Activated naive CD8-positive, alpha-beta T cell (primary cell): ENCODE data around the gene TRIM2.

Experiments used
- H3K27ac Mint-ChIP-seq: one replicate; pipeline ENCODE4 v1.8.0; 2021; ENCODE audit warnings: mixed read lengths
- H3K27me3 Mint-ChIP-seq: one replicate; pipeline ENCODE4 v1.8.0; 2021; ENCODE audit warnings: mixed read lengths
- H3K36me3 Mint-ChIP-seq: one replicate; pipeline ENCODE4 v1.8.0; 2021; ENCODE audit warnings: mixed read lengths
- H3K4me1 Mint-ChIP-seq: one replicate; pipeline ENCODE4 v1.8.0; 2021; ENCODE audit warnings: low read depth, mixed read lengths
- H3K4me3 Mint-ChIP-seq: one replicate; pipeline ENCODE4 v1.8.0; 2021; ENCODE audit warnings: mild to moderate bottlenecking, mixed read lengths
- H3K9me3 Mint-ChIP-seq: one replicate; pipeline ENCODE4 v1.8.0; 2021; ENCODE audit warnings: low read depth, mixed read lengths

The TRIM2 gene

GRCh38 chr4:153244969-153245368 lies 40.7 kb downstream of the TRIM2 start:
- H3K4me3 Mint-ChIP-seq: no peak overlapping the region
- H3K27me3 Mint-ChIP-seq: no peaks in the 10 kb centered on the region
- H3K27ac Mint-ChIP-seq: no peak overlapping the region
- peaks cover 14% of the 10 kb centered on the region for H3K4me1 Mint-ChIP-seq
- H3K36me3 Mint-ChIP-seq: no peaks in the 10 kb centered on the region
- H3K9me3 Mint-ChIP-seq: no peaks in the 10 kb centered on the region

DNA sequence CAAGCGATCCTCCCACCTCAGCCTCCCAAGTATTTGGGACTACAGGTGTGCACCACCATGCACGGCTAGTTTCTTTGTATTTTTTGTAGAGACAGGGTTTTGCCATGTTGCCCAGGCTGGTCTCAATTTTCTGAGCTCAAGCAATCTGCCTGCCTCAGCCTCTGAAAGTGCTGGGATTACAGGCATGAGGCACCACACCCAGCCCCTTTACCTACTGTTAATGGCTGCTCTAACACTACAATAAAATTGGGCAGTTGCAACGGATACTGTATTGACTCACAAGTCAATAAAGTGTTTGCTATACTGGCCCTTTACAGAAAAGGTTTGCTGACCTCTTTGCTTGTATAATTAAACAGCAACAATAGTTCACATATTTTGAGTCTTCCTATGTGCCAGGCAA lies 41.5 kb downstream of the TRIM2 start:
- H3K4me1 Mint-ChIP-seq: peaks cover 20% of the 10 kb centered on the region
- H3K27me3 Mint-ChIP-seq: no peaks in the 10 kb centered on the region
- H3K4me3 Mint-ChIP-seq: no peak overlapping the region
- H3K36me3 Mint-ChIP-seq: no peaks in the 10 kb centered on the region
- H3K27ac Mint-ChIP-seq: no peak overlapping the region
- no peaks in the 10 kb centered on the region for H3K9me3 Mint-ChIP-seq

GRCh38 chr4:153246446-153247115 lies 42.3 kb downstream of the TRIM2 start:
- Mint-ChIP-seq H3K9me3 (no peaks in the 10 kb centered on the region), H3K27me3 (no peaks in the 10 kb centered on the region), H3K4me1 (peaks cover 20% of the 10 kb centered on the region), H3K27ac (no peak overlapping the region), H3K4me3 (no peak overlapping the region), H3K36me3 (no peaks in the 10 kb centered on the region)

DNA sequence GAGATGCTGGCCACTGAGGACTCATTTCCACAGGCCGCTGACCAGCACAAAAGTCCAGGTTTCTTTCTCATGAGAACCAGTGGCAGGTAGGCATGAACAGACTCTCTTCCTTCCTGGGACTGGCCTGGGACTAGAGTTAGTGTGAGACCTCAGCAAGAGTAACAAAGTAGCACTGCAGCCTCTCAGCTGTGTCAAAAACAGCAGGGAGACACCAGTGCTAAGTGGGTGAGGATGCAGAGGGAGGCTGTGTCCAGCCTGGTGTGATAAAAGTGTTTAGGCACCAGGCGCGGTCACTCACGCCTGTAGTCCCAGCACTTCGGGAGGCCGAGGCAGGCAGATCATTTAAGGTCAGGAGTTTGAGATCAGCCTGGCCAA lies 42.9 kb downstream of the TRIM2 start:
- H3K4me1 Mint-ChIP-seq: peaks cover 20% of the 10 kb centered on the region
- H3K36me3 Mint-ChIP-seq: no peaks in the 10 kb centered on the region
- no peaks in the 10 kb centered on the region for H3K9me3 Mint-ChIP-seq
- no peak overlapping the region for H3K27ac Mint-ChIP-seq
- no peaks in the 10 kb centered on the region for H3K27me3 Mint-ChIP-seq
- no peak overlapping the region for H3K4me3 Mint-ChIP-seq

GRCh38 chr4:153248641-153249198 lies 44.5 kb downstream of the TRIM2 start:
- peak overlapping the region; percentile 91 for H3K4me3 Mint-ChIP-seq
- no peaks in the 10 kb centered on the region for H3K27me3 Mint-ChIP-seq
- peaks cover 20% of the 10 kb centered on the region for H3K4me1 Mint-ChIP-seq
- no peaks in the 10 kb centered on the region for H3K9me3 Mint-ChIP-seq
- H3K27ac Mint-ChIP-seq: peak overlapping the region; percentile 16
- no peaks in the 10 kb centered on the region for H3K36me3 Mint-ChIP-seq

- peak overlapping the region; percentile 72 for H3K27ac Mint-ChIP-seq
- H3K36me3 Mint-ChIP-seq: no peaks in the 10 kb centered on the region
These were observed 45.2 kb downstream of the TRIM2 start for GRCh38 chr4:153249199-153250041.

DNA sequence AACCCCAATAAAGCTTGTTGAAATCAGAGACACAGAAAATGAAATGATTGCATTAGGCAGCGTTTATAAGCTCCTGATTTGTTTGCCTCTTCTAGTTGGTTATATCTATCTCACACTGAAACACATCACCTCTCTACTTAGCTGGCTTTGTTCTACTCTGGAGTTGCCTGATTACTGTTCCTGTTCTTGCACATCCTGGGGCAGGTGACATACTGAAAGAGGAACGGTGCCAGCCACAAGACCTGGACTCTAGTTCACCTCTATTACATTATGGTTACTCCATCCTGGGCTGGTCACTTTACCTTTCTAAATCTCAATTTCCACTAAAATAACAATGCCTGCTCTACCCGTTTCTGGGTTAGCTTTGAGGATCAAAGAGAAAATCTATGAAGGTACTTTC lies 47.9 kb downstream of the TRIM2 start:
- Mint-ChIP-seq H3K4me1 (peaks cover 20% of the 10 kb centered on the region), H3K27ac (no peak overlapping the region), H3K9me3 (no peaks in the 10 kb centered on the region), H3K27me3 (peaks cover 4% of the 10 kb centered on the region), H3K36me3 (peaks cover 4% of the 10 kb centered on the region), H3K4me3 (no peak overlapping the region)

More at GRCh38 chr4:153249199-153250041, 45.2 kb downstream of the TRIM2 start:
- Mint-ChIP-seq H3K9me3 (no peaks in the 10 kb centered on the region), H3K4me3 (peak overlapping the region; percentile 91), H3K27me3 (no peaks in the 10 kb centered on the region), H3K4me1 (peaks cover 20% of the 10 kb centered on the region)

- H3K27ac Mint-ChIP-seq: no peak overlapping the region
- peaks cover 4% of the 10 kb centered on the region for H3K36me3 Mint-ChIP-seq
- H3K27me3 Mint-ChIP-seq: peaks cover 8% of the 10 kb centered on the region
- no peak overlapping the region for H3K4me3 Mint-ChIP-seq
- H3K9me3 Mint-ChIP-seq: no peaks in the 10 kb centered on the region
- H3K4me1 Mint-ChIP-seq: peaks cover 4% of the 10 kb centered on the region
These were observed 51.0 kb downstream of the TRIM2 start for GRCh38 chr4:153255233-153255632.

DNA sequence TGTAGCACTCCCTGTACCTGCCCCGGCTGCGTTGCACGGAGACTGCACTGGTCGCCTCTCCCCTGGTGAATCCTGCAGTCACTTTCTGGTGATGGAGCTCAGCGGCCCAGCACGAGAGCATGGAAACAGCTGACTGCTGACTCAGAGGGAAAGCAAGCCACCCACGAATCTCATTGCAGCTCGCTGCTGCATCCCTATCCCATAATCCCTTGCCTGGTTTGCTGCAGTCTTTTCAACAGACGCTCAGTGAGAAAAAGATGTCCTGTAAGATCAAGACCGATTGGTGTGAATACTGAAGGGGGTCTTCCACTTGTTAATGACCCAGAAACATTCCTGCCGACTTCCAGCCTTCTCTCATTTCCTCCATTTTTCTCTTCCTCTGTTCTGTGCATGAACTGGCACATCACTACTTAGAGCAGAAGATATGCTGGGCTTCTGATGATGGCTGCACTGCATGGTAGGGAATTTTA lies 52.9 kb downstream of the TRIM2 start:
- Mint-ChIP-seq H3K27ac (no peak overlapping the region), H3K36me3 (peaks cover 12% of the 10 kb centered on the region), H3K27me3 (peaks cover 8% of the 10 kb centered on the region), H3K4me3 (no peak overlapping the region), H3K9me3 (peaks cover 7% of the 10 kb centered on the region), H3K4me1 (no peaks in the 10 kb centered on the region)

- peaks cover 7% of the 10 kb centered on the region for H3K9me3 Mint-ChIP-seq
- no peak overlapping the region for H3K27ac Mint-ChIP-seq
- peaks cover 8% of the 10 kb centered on the region for H3K27me3 Mint-ChIP-seq
- peaks cover 12% of the 10 kb centered on the region for H3K36me3 Mint-ChIP-seq
- no peak overlapping the region for H3K4me3 Mint-ChIP-seq
- no peaks in the 10 kb centered on the region for H3K4me1 Mint-ChIP-seq
These were observed 53.7 kb downstream of the TRIM2 start for GRCh38 chr4:153257991-153258390.

DNA sequence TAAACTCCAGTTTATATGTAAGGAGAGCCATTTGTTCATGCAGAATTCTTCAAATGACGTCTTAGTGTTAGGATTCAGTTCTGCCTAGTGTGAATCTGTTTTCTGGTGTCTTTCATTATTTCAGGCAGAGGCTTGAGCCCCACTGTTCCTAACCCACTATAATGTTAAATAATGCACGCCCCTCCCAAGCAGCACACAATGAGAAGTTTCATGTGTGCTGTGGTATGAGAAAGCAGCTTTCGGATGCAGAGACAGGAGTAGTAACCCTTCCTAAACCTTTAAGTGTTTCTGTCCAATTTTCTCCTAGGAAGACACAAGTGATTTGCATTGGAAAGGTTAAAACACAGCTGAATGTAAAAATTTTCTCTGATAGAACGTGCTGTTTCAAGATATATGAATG lies 54.5 kb downstream of the TRIM2 start:
- H3K4me3 Mint-ChIP-seq: no peak overlapping the region
- H3K27me3 Mint-ChIP-seq: peaks cover 8% of the 10 kb centered on the region
- peaks cover 7% of the 10 kb centered on the region for H3K9me3 Mint-ChIP-seq
- H3K27ac Mint-ChIP-seq: no peak overlapping the region
- H3K4me1 Mint-ChIP-seq: no peaks in the 10 kb centered on the region
- H3K36me3 Mint-ChIP-seq: peaks cover 12% of the 10 kb centered on the region

GRCh38 chr4:153259661-153260060 lies 55.4 kb downstream of the TRIM2 start:
- no peak overlapping the region for H3K27ac Mint-ChIP-seq
- H3K9me3 Mint-ChIP-seq: peaks cover 7% of the 10 kb centered on the region
- no peaks in the 10 kb centered on the region for H3K4me1 Mint-ChIP-seq
- no peak overlapping the region for H3K4me3 Mint-ChIP-seq
- H3K36me3 Mint-ChIP-seq: peaks cover 12% of the 10 kb centered on the region
- H3K27me3 Mint-ChIP-seq: peaks cover 8% of the 10 kb centered on the region

- H3K4me1 Mint-ChIP-seq: no peaks in the 10 kb centered on the region
These were observed 55.9 kb downstream of the TRIM2 start for GRCh38 chr4:153260132-153260531.

DNA sequence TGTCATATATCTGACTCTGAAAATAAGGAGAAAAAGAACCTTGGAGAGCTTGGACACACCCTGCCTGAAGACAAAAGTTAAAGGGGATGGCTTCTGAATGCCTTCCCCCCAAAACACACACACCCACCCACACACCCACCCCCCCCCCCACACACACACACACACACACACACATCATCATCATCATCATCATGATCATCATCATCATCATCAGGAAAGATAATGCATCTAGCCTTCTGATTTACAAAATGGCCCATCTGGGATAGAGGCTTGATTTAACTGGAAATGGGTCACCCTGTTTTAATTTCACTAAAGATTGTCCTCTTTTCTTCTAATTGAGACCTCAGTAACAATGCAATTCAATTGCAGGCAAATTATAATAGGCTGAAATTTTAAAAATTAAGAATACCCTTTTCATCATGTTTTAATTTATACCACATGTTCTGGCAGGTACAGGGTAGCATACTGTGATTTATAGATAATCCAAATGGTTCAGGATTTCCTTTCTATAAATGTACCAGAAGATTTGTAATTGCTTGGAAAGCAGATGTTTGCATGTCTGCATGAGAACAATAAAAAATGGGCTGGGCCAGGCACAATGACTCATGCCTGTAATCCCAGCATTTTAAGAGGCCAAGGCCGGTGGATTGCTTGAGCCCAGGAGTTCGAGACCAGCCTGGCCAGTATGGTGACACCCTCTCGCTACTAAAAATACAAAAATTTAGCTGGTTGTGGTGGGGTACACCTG lies 56.5 kb downstream of the TRIM2 start:
- H3K36me3 Mint-ChIP-seq: peaks cover 9% of the 10 kb centered on the region
- H3K27me3 Mint-ChIP-seq: peaks cover 6% of the 10 kb centered on the region
- H3K27ac Mint-ChIP-seq: no peak overlapping the region
- peaks cover 7% of the 10 kb centered on the region for H3K9me3 Mint-ChIP-seq
- H3K4me3 Mint-ChIP-seq: no peak overlapping the region
- H3K4me1 Mint-ChIP-seq: no peaks in the 10 kb centered on the region

More at GRCh38 chr4:153260132-153260531, 55.9 kb downstream of the TRIM2 start:
- Mint-ChIP-seq H3K36me3 (peaks cover 12% of the 10 kb centered on the region), H3K27ac (no peak overlapping the region), H3K4me3 (no peak overlapping the region), H3K27me3 (peaks cover 8% of the 10 kb centered on the region), H3K9me3 (peaks cover 7% of the 10 kb centered on the region)

DNA sequence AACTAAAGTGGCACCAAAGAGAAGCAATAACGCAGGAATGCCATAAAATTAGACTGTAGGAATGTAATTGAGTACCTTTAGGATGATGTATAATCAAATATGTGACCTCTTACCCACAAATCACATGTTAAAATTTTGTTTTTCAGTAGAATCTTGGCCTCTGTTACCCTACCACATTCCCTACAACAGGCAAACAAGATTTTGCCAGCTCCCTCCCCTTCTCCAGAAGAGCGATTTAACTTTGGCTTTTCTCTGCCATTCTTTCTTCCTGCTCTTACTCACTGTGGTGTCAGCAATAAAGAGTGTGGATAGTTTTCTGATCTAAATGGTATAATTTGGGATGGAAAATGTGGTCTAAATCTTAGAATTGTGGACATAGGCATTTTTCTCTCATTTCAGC lies 57.2 kb downstream of the TRIM2 start:
- Mint-ChIP-seq H3K4me3 (no peak overlapping the region), H3K9me3 (peaks cover 7% of the 10 kb centered on the region), H3K36me3 (peaks cover 8% of the 10 kb centered on the region), H3K27me3 (peaks cover 4% of the 10 kb centered on the region), H3K4me1 (no peaks in the 10 kb centered on the region), H3K27ac (no peak overlapping the region)
